ENCODE measurements around the gene RNASEH2A. TPM values are rescaled to one million over a fixed set of nuclear protein-coding genes. Genes with fewer than 3 reads are reported as not detected.

Gene RNASEH2A
- total and polyA plus RNA-seq, 2 of the 13 experiments (the other 11 are each of a cell fraction or from before 2014, with no cell fraction given) = 25.1 to 35.8 TPM

GRCh38 chr19:12838182-12838885 lies 31.9 kb downstream of the RNASEH2A start, which contains the start of gene MAST1 (continued):
- peak; percentile 48; the same call in 1 of the 2 replicates for TF ChIP-seq ZNF687 (CRISPR knock-in tag; IDR thresholded peaks at IDR 0.05)
- TF ChIP-seq ZNF883 (CRISPR knock-in tag; IDR thresholded peaks at IDR 0.05; ENCODE audit: not compliant biosample characterization) = peak; percentile 14

GRCh38 chr19:12838886-12839756 lies 32.7 kb downstream of the RNASEH2A start:
- no peaks in the 10 kb centered on the region for H3K36me3 ChIP-seq (replicated peaks in 1 of 2; ENCODE audit: control insufficient read depth in 1 of 2, insufficient read depth in 2 of 2, low read length in 2 of 2)
- no peaks in the 10 kb centered on the region for H4K20me1 ChIP-seq (ENCODE audit: insufficient read depth, low read length)
- no peak for ATAC-seq
- H3K9me3 ChIP-seq (ENCODE audit: low read length) = no peaks in the 10 kb centered on the region
- H3K4me2 ChIP-seq (ENCODE audit: low read depth, low read length) = peak overlapping the region; percentile 84
- ChIA-PET CTCF (ENCODE audit: low intra/inter-chr PET ratio, low total read pairs) (no interaction called here), POLR2A (no interaction called here)
- peaks cover 0 to 11% of the 10 kb centered on the region in 2 experiments; a peak in 2 of 5 replicates for H3K27me3 ChIP-seq (ENCODE audit: control insufficient read depth in 1 of 2, insufficient read depth in 2 of 2, low read length in 2 of 2)
- FAIRE-seq = peak; percentile 37
- peak overlapping the region; percentile 49 to 75 (median 70); a peak in 4 of 6 replicates for H3K4me3 ChIP-seq (replicated peaks in 1 of 3; ENCODE audit: insufficient read depth in 1 of 3, low read depth in 2 of 3, low read length in 3 of 3)
- no peaks in the 10 kb centered on the region for H3K79me2 ChIP-seq (ENCODE audit: insufficient read depth, low read length)
- no peak for DNase-seq (ENCODE audit: low spot score)
- intact Hi-C loops (cut with micrococcal nuclease; ENCODE audit: unreplicated experiment) (no loop called here), in situ Hi-C loops (cut with HindIII; ENCODE audit: extremely low pct_ligation_motif_present, low pct_unique_long_range_greater_than_20kb) (loop anchor here (5.0 kb wide), 1 partner anchor 67 kb away; no protein-coding TSS in a partner anchor)
- no peak overlapping the region for H2AFZ ChIP-seq (ENCODE audit: low read length)
- 0 out of 2 replicates have a peak overlapping the region, but pooled peaks have one; percentile 54 for H3K9ac ChIP-seq (ENCODE audit: insufficient read depth, low read depth, low read length)
- H3K27ac ChIP-seq (ENCODE audit: extremely low read length, insufficient read depth, low read length) = no peak overlapping the region
- peaks cover 41% of the 10 kb centered on the region for H3K4me1 ChIP-seq (ENCODE audit: insufficient read depth, low read length)
- BruUV-seq (replicated peaks) = TSS peak; percentile 44
- 63% methylated on average over 13 of the region's 21 CpGs for WGBS (ENCODE audit: low lambda C conversion rate)
- TF ChIP-seq GMEB1 (CRISPR knock-in tag; IDR thresholded peaks at IDR 0.05; ENCODE audit: borderline replicate concordance) = no peak
- no peak for TF ChIP-seq ARID3A (IDR thresholded peaks at IDR 0.05; ENCODE audit: low read depth, low read length)
- no peak for TF ChIP-seq NFIC (IDR thresholded peaks at IDR 0.05; ENCODE audit: low read length)
- peak; percentile 34; the same call in 1 of the 2 replicates for TF ChIP-seq CREB1 (IDR thresholded peaks at IDR 0.05)
- TF ChIP-seq CREB1 (CRISPR knock-in tag; IDR thresholded peaks at IDR 0.05) = no peak
- TF ChIP-seq AKAP8 (CRISPR knock-in tag; IDR thresholded peaks at IDR 0.05) = no peak
- TF ChIP-seq SIN3A (IDR thresholded peaks at IDR 0.05; ENCODE audit: borderline replicate concordance, low read depth, low read length) = no peak
- TF ChIP-seq ERF (CRISPR knock-in tag; IDR thresholded peaks at IDR 0.05) = no peak
- no peak for TF ChIP-seq PBX3 (CRISPR knock-in tag; IDR thresholded peaks at IDR 0.05; ENCODE audit: borderline replicate concordance)
